Endothelial cell of umbilical vein (primary cell): ENCODE data around the gene ADAMTSL2. TPM values are rescaled to one million over a fixed set of nuclear protein-coding genes. Genes with fewer than 3 reads are reported as not detected.

Source experiments
- BruUV-seq: library from RNA; stranded (reverse); fragments of 400-500 nt; replicated peaks from 2 replicates; lab custom pipeline; 2021; lab: Mats Ljungman, UMichigan
- CTCF ChIA-PET: fragments of 300-600, 350-600 bp; sonication (Branson Sonifier 250); formaldehyde crosslinking; loops from one replicate; lab custom pipeline; 2021; ENCODE audit warnings: antibody characterized with exemption, inconsistent platforms; lab: Charles Lee
- POLR2A ChIA-PET: fragments of 300-600, 350-600 bp; sonication (Branson Sonifier 250); formaldehyde crosslinking; loops from one replicate; lab custom pipeline; 2021; ENCODE audit warnings: antibody characterized with exemption, inconsistent platforms; lab: Charles Lee
- DNase-seq: peaks from one replicate; pipeline ENCODE4 v3.0.0-alpha.2; 2011; ENCODE audit warnings: low read depth, low spot score
- FAIRE-seq: peaks from 2 replicates; lab custom pipeline; 2011; peaks lifted over from hg19 to GRCh38; lab: Jason Lieb, UNC
- H2AFZ ChIP-seq: 2 replicates; pipeline ENCODE4 v1.6.0; 2012; ENCODE audit warnings: low read depth, low read length, control low read depth, inconsistent platforms
- H3K27ac ChIP-seq: 2 replicates; pipeline ENCODE4 v1.5.1; 2011; ENCODE audit warnings: low read depth, mild to moderate bottlenecking, control low read depth, low read length, moderate library complexity; ENCODE audit not compliant: insufficient read depth
- H3K27me3 ChIP-seq, 2 experiments: 2 replicates each; pipeline versions ENCODE4 v1.6.0 to v1.6.1; 2011; ENCODE audit warnings: low read length in 2 of 2, mixed read lengths in 1 of 2; ENCODE audit not compliant: control insufficient read depth in 2 of 2, insufficient read depth in 2 of 2
- H3K36me3 ChIP-seq, 2 experiments: 2 replicates in 1 of 2; 3 replicates in 1 of 2; pipeline ENCODE4 v1.5.1; 2011; ENCODE audit warnings: low read length in 2 of 2, mild to moderate bottlenecking in 1 of 2, moderate library complexity in 1 of 2; ENCODE audit not compliant: control insufficient read depth in 2 of 2, insufficient read depth in 2 of 2; ENCODE audit errors: extremely low read depth in 1 of 2
- H3K4me1 ChIP-seq: 3 replicates; pipeline ENCODE4 v1.5.1; 2011; ENCODE audit warnings: mild to moderate bottlenecking, low read length; ENCODE audit not compliant: control insufficient read depth, insufficient read depth; ENCODE audit errors: extremely low read depth
- H3K4me2 ChIP-seq: 2 replicates; pipeline ENCODE4 v1.6.1; 2011; ENCODE audit warnings: low read length, control low read depth, mixed read lengths; ENCODE audit not compliant: insufficient read depth
- H3K4me3 ChIP-seq, 3 experiments: fragments of 200-600 bp in 1 of 3; sonication (generic), shearing (Covaris generic) in 1 of 3; replicated peaks in 1 of 3; 2 replicates each; pipeline ENCODE4 v1.5.1; 2011 to 2016; ENCODE audit warnings: control low read depth in 3 of 3, low read length in 3 of 3, mild to moderate bottlenecking in 2 of 3, inconsistent platforms in 1 of 3, low read depth in 1 of 3, moderate library complexity in 1 of 3; ENCODE audit not compliant: insufficient read depth in 1 of 3
- H3K79me2 ChIP-seq: 2 replicates; pipeline ENCODE4 v1.6.0; 2012; ENCODE audit warnings: low read length, inconsistent platforms; ENCODE audit not compliant: control insufficient read depth, insufficient read depth
- H3K9ac ChIP-seq: replicated peaks from 2 replicates; pipeline ENCODE3; 2011; ENCODE audit warnings: low read length, control low read depth; ENCODE audit not compliant: insufficient read depth; ENCODE audit errors: extremely low read depth
- H3K9me1 ChIP-seq: replicated peaks from 3 replicates; pipeline ENCODE4 v1.6.0; 2011; ENCODE audit warnings: mild to moderate bottlenecking, low read length; ENCODE audit not compliant: control insufficient read depth, insufficient read depth; ENCODE audit errors: extremely low read depth
- H3K9me3 ChIP-seq: replicated peaks from 2 replicates; pipeline ENCODE4 v1.5.1; 2012; ENCODE audit warnings: low read length, inconsistent platforms; ENCODE audit not compliant: control insufficient read depth, insufficient read depth
- H4K20me1 ChIP-seq: replicated peaks from 2 replicates; pipeline ENCODE3; 2011; ENCODE audit warnings: mild to moderate bottlenecking, low read length; ENCODE audit not compliant: control insufficient read depth, insufficient read depth; ENCODE audit errors: extremely low read depth
- EZH2 ChIP-seq: IDR thresholded peaks from 2 replicates; pipeline ENCODE4 v1.6.1; 2012; ENCODE audit warnings: borderline replicate concordance, low read depth, mild to moderate bottlenecking, moderate library complexity, low read length, inconsistent platforms; ENCODE audit not compliant: severe bottlenecking
- FOS ChIP-seq: IDR thresholded peaks from 2 replicates; pipeline ENCODE4 v1.6.1; 2011; ENCODE audit warnings: mild to moderate bottlenecking, low read length, moderate library complexity, borderline replicate concordance; ENCODE audit not compliant: insufficient read depth
- GATA2 ChIP-seq: IDR thresholded peaks from 2 replicates; pipeline ENCODE4 v1.7.0; 2011; ENCODE audit warnings: low read depth, mild to moderate bottlenecking, moderate library complexity, mixed read lengths, low read length; ENCODE audit not compliant: insufficient read length, insufficient read depth
- JUN ChIP-seq: IDR thresholded peaks from 2 replicates; pipeline ENCODE4 v1.6.1; 2011; ENCODE audit warnings: borderline replicate concordance, low read depth; ENCODE audit not compliant: insufficient read length, insufficient read depth
- MYC ChIP-seq: IDR thresholded peaks from one replicate; pipeline ENCODE4 v1.6.1; 2011; ENCODE audit warnings: mild to moderate bottlenecking, low read depth, low read length
- POLR2AphosphoS5 ChIP-seq: IDR thresholded peaks from 2 replicates; pipeline ENCODE4 v1.6.1; 2012; ENCODE audit warnings: low read depth, mild to moderate bottlenecking, control low read depth, low read length, moderate library complexity; ENCODE audit not compliant: insufficient read depth
- dilution Hi-C: fragments of 300-500 bp; cut with MboI; formaldehyde crosslinking; loops from one replicate; pipeline ENCODE4 v1.15.0; 2019; ENCODE audit warnings: low sequenced_read_pairs; ENCODE audit not compliant: extremely low pct_ligation_motif_present
- intact Hi-C: fragments of 100-400 bp; cut with micrococcal nuclease; formaldehyde crosslinking; loops from one replicate; pipeline ENCODE4 v1.10.0; 2022
- polyA plus RNA-seq, 4 experiments: library from polyadenylated mRNA; depleted of rRNA in 3 of 4; stranded (reverse) in 3 of 4; unstranded in 1 of 4; fragments of >200 nt; gene quantifications; 2 replicates each; pipeline versions ENCODE4 v1.2.1 to v1.2.3, GENCODE V29; 2011 to 2012; ENCODE audit warnings: missing spikeins in 1 of 4
- total RNA-seq: library from RNA; stranded (reverse); gene quantifications from 2 replicates; pipeline ENCODE4 v1.2.3, GENCODE V29; 2021
- TF ChIP-seq, protein P1 (sequence below): IDR thresholded peaks from 2 replicates; pipeline ENCODE4 v1.6.1; 2011; ENCODE audit not compliant: insufficient read depth, insufficient read length
- TF ChIP-seq, protein P2 (sequence below), 2 donors: IDR thresholded peaks; 1 replicate in 1 of 2; 2 replicates in 1 of 2; pipeline ENCODE4 v1.5.1; 2011; ENCODE audit warnings: low read length in 2 of 2, mild to moderate bottlenecking in 2 of 2, moderate library complexity in 2 of 2, control low read depth in 1 of 2, inconsistent platforms in 1 of 2, low read depth in 1 of 2; ENCODE audit not compliant: insufficient read depth in 1 of 2; ENCODE audit errors: extremely low read depth in 1 of 2

The ADAMTSL2 gene
- total and polyA plus RNA-seq, 2 donors (not counting 3 experiments of a cell fraction or from before 2014, with no cell fraction given) = not detected

DNA sequence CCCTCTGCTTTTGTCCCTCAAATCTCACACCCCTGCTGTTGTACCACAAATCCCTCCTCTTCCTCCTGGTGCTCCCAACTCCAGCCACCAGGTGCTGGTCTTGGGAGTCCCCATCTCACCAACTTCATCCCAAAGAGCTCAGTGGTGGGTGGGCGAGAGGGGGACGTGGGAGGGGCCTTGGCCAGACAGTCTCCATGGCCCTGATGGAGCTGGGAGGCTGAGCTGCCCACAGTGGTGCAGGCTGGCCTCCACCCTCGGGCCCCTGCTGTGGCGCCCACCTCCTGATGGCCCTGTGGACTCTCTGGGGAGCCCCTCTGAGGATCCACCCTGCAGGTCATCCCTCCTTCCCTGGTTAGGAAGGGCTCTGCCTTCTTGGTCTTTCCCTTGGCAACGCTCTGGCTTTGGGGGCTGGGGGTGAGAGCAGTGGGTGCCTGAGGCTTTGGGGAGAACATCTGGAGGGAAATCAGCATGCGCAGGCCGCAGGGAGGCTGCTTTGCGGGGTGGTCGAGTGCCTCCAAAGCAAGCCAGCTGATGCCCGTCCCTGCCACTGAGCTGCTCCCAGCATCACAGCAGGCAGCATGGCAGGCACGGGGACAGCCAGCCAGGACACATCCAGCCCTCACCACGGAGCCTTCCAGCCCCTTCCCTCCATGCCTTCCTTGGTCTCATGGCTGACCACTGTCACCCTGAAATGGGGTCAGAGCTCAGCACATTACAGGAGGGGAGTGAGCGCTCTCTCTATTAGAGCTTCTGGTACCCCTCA lies 82.3 kb downstream of the ADAMTSL2 start:
- H3K27me3 ChIP-seq = peaks cover 2 to 3% of the 10 kb centered on the region in 2 experiments
- no peak overlapping the region for H3K27ac ChIP-seq
- H3K9ac ChIP-seq = no peak overlapping the region
- H3K79me2 ChIP-seq = no peaks in the 10 kb centered on the region
- H3K9me1 ChIP-seq = no peaks in the 10 kb centered on the region
- FAIRE-seq = no peak
- H4K20me1 ChIP-seq = no peaks in the 10 kb centered on the region
- H3K4me1 ChIP-seq = no peaks in the 10 kb centered on the region
- intact Hi-C loops (no loop called here), dilution Hi-C loops (no loop called here)
- POLR2A ChIA-PET = no interaction called here
- no peak overlapping the region for H3K4me2 ChIP-seq
- TF ChIP-seq JUN = no peak
- TF ChIP-seq GATA2 = no peak
- TF ChIP-seq, protein P1, sequence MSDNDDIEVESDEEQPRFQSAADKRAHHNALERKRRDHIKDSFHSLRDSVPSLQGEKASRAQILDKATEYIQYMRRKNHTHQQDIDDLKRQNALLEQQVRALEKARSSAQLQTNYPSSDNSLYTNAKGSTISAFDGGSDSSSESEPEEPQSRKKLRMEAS = no peak
- TF ChIP-seq, protein P2, sequence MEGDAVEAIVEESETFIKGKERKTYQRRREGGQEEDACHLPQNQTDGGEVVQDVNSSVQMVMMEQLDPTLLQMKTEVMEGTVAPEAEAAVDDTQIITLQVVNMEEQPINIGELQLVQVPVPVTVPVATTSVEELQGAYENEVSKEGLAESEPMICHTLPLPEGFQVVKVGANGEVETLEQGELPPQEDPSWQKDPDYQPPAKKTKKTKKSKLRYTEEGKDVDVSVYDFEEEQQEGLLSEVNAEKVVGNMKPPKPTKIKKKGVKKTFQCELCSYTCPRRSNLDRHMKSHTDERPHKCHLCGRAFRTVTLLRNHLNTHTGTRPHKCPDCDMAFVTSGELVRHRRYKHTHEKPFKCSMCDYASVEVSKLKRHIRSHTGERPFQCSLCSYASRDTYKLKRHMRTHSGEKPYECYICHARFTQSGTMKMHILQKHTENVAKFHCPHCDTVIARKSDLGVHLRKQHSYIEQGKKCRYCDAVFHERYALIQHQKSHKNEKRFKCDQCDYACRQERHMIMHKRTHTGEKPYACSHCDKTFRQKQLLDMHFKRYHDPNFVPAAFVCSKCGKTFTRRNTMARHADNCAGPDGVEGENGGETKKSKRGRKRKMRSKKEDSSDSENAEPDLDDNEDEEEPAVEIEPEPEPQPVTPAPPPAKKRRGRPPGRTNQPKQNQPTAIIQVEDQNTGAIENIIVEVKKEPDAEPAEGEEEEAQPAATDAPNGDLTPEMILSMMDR (IDR thresholded peaks at IDR 0.05; ENCODE audit: extremely low read depth in 1 of 2, insufficient read depth in 1 of 2, low read depth in 1 of 2, low read length in 2 of 2) = no peak
- TF ChIP-seq EZH2 = no peak
- no peak for TF ChIP-seq FOS
- TF ChIP-seq MYC = no peak
- TF ChIP-seq POLR2AphosphoS5 = no peak
- DNase-seq = no peak
- BruUV-seq = no TSS peak
- CTCF ChIA-PET = no interaction called here
- no peak overlapping the region for H2AFZ ChIP-seq
- no peaks in the 10 kb centered on the region for H3K36me3 ChIP-seq
- H3K4me3 ChIP-seq = no peak overlapping the region
- no peaks in the 10 kb centered on the region for H3K9me3 ChIP-seq
